PC-3 (cell line): ENCODE results near the gene HDAC4. TPM values are rescaled to one million over a fixed set of nuclear protein-coding genes. Genes with fewer than 3 reads are reported as not detected.

Experiments used
- ATAC-seq: fragments of 200-7000 bp; cut with Tn5 transposase; 2 replicates; pipeline ENCODE4 v1.9.1; 2020; ENCODE audit warnings: mild to moderate bottlenecking, moderate library complexity
- BruUV-seq: library from RNA; stranded (reverse); fragments of 400-500 nt; replicated peaks from 2 replicates; lab custom pipeline; 2021; lab: Mats Ljungman, UMichigan
- CTCF ChIA-PET: fragments of 300-600 bp; sonication (Branson Sonifier 250); formaldehyde crosslinking; loops from one replicate; lab custom pipeline; 2022; ENCODE audit warnings: antibody characterized with exemption; lab: Charles Lee
- POLR2A ChIA-PET: fragments of 300-600 bp; sonication (Branson Sonifier 250); formaldehyde crosslinking; loops from one replicate; lab custom pipeline; 2022; ENCODE audit warnings: antibody characterized with exemption; ENCODE audit not compliant: unreplicated experiment; lab: Charles Lee
- DNase-seq: peaks from one replicate; pipeline ENCODE4 v3.0.0-alpha.2; 2015
- H2AFZ ChIP-seq: fragments of 300-600 bp; sonication (generic); 2 replicates; pipeline ENCODE4 v1.6.0; 2016; ENCODE audit warnings: antibody characterized with exemption, low read length
- H3F3A ChIP-seq: fragments of 300-600 bp; sonication (generic); one replicate; pipeline ENCODE4 v1.6.0; 2017; ENCODE audit warnings: antibody characterized with exemption, low read length, control low read depth, mild to moderate bottlenecking; ENCODE audit not compliant: unreplicated experiment
- H3K27ac ChIP-seq: fragments of 300-600 bp; sonication (generic); 2 replicates; pipeline ENCODE4 v1.5.1; 2016; ENCODE audit warnings: mild to moderate bottlenecking, low read length
- H3K27me3 ChIP-seq: fragments of 300-600 bp; sonication (generic); 2 replicates; pipeline ENCODE4 v1.6.1; 2016; ENCODE audit warnings: low read length, mixed read lengths
- H3K36me3 ChIP-seq: fragments of 300-600 bp; sonication (generic); 2 replicates; pipeline ENCODE4 v1.6.1; 2016; ENCODE audit warnings: low read depth, mixed run types, low read length, mixed read lengths
- H3K4me1 ChIP-seq: fragments of 300-600 bp; sonication (generic); 2 replicates; pipeline ENCODE4 v1.5.1; 2016; ENCODE audit warnings: low read length; ENCODE audit not compliant: insufficient read depth
- H3K4me2 ChIP-seq: fragments of 300-600 bp; sonication (generic); 2 replicates; pipeline ENCODE4 v1.6.0; 2016; ENCODE audit warnings: low read length
- H3K4me3 ChIP-seq: fragments of 300-600 bp; sonication (generic); 2 replicates; pipeline ENCODE4 v1.5.1; 2016; ENCODE audit warnings: mild to moderate bottlenecking, low read length, mixed read lengths
- H3K79me2 ChIP-seq: fragments of 300-600 bp; sonication (generic); 2 replicates; pipeline ENCODE4 v1.6.1; 2017; ENCODE audit warnings: low read length, mixed read lengths
- H3K9ac ChIP-seq: fragments of 300-600 bp; sonication (generic); 2 replicates; pipeline ENCODE4 v1.6.0; 2016; ENCODE audit warnings: mild to moderate bottlenecking, low read length
- H3K9me2 ChIP-seq: fragments of 300-600 bp; sonication (generic); replicated peaks from 2 replicates; pipeline ENCODE4 v1.6.1; 2016; ENCODE audit warnings: mixed run types, low read length, mixed read lengths
- H3K9me3 ChIP-seq: fragments of 300-600 bp; sonication (generic); 2 replicates; pipeline ENCODE4 v1.6.1; 2016; ENCODE audit warnings: low read length, mixed read lengths
- H4K20me1 ChIP-seq: fragments of 300-600 bp; sonication (generic); 2 replicates; pipeline ENCODE4 v1.6.1; 2016; ENCODE audit warnings: low read length, mixed read lengths
- EZH2 ChIP-seq: fragments of 300-600 bp; sonication (generic); IDR thresholded peaks from one replicate; pipeline ENCODE4 v1.6.1; 2017; ENCODE audit warnings: antibody characterized with exemption, mild to moderate bottlenecking, low read length; ENCODE audit not compliant: unreplicated experiment
- EZH2phosphoT487 ChIP-seq: fragments of 300-600 bp; sonication (generic); IDR thresholded peaks from 2 replicates; pipeline ENCODE4 v1.6.1; 2018; ENCODE audit warnings: mild to moderate bottlenecking, antibody characterized with exemption, low read length, borderline replicate concordance
- intact Hi-C: fragments of 100-400 bp; cut with micrococcal nuclease; formaldehyde crosslinking; loops from 2 replicates; pipeline ENCODE4 v1.9.0; 2023
- total RNA-seq: library from RNA; depleted of rRNA; stranded (reverse); fragments of >200 nt; gene quantifications from 2 replicates; pipeline ENCODE4 v1.2.3, GENCODE V29; 2014
- TF ChIP-seq, protein P1 (sequence below): fragments of 300-600 bp; sonication (generic); conservative IDR thresholded peaks from 2 replicates; pipeline ENCODE4 v1.5.1; 2017; ENCODE audit warnings: antibody characterized with exemption, low read depth, mild to moderate bottlenecking, low read length

The HDAC4 gene
- total RNA-seq, 1 experiment from 2014 or later = 8.5 TPM

DNA sequence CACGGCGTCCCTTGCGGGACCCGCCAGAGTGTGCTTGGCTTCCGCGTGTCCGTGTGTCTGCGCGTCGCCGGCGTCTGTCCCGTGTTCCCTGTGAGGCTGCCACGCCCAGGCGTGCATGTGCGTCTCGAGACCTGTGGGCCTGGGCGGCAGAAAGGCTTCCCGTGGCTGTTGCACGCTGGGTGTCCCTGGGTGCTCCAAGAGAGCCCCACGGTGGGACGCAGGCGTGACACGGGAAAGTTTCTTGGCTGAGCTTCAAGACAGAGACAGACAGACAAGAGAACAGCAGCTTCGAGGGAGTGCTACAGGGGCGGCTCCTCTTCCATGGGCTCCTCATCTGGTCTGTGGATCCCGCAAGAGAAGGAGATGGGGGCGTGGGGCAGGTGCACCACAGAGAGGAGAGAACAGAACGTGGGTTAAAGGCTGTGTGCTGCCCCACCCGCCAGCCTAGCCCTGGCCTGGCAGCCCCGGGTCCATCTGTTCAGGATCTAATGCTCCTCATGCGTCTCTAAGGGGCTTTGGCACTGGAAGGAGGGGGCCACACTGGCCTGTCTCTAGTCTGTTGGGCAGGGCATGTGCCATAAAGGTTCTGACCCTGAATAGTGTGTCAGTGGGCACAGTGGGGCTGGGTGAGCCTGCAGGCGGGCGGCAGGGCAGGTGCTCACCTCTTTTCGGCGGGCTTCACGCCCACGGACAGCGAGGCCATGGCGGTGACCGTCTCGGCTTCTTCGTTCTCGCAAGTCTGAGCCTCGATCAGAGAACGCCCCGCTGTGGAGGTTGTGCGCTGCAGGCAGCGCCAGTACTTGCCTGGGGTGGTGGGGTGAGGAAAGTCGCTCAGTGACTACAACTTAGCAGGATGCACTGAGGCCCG, 347.8 kb downstream of the HDAC4 start:
- H4K20me1 ChIP-seq = no peaks in the 10 kb centered on the region
- H3K9ac ChIP-seq = no peak overlapping the region
- no peak for ATAC-seq
- BruUV-seq = no TSS peak
- no peaks in the 10 kb centered on the region for H3F3A ChIP-seq
- H3K9me2 ChIP-seq = no peaks in the 10 kb centered on the region
- no peaks in the 10 kb centered on the region for H3K27me3 ChIP-seq
- TF ChIP-seq, protein P1, sequence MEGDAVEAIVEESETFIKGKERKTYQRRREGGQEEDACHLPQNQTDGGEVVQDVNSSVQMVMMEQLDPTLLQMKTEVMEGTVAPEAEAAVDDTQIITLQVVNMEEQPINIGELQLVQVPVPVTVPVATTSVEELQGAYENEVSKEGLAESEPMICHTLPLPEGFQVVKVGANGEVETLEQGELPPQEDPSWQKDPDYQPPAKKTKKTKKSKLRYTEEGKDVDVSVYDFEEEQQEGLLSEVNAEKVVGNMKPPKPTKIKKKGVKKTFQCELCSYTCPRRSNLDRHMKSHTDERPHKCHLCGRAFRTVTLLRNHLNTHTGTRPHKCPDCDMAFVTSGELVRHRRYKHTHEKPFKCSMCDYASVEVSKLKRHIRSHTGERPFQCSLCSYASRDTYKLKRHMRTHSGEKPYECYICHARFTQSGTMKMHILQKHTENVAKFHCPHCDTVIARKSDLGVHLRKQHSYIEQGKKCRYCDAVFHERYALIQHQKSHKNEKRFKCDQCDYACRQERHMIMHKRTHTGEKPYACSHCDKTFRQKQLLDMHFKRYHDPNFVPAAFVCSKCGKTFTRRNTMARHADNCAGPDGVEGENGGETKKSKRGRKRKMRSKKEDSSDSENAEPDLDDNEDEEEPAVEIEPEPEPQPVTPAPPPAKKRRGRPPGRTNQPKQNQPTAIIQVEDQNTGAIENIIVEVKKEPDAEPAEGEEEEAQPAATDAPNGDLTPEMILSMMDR = no peak
- TF ChIP-seq EZH2 (no peak), EZH2phosphoT487 (no peak)
- no peak overlapping the region for H2AFZ ChIP-seq
- no peak for DNase-seq
- H3K36me3 ChIP-seq = no peaks in the 10 kb centered on the region
- CTCF ChIA-PET = interaction anchor here (0.5 kb wide), 1 partner anchor 501 kb away, joined by 3 read pairs; no protein-coding TSS in a partner anchor
- no peak overlapping the region for H3K27ac ChIP-seq
- no peak overlapping the region for H3K4me3 ChIP-seq
- H3K9me3 ChIP-seq = no peaks in the 10 kb centered on the region
- H3K4me2 ChIP-seq = no peak overlapping the region
- H3K4me1 ChIP-seq = peaks cover 6% of the 10 kb centered on the region; the same call in 1 of the 2 replicates
- POLR2A ChIA-PET = interaction anchor here (0.5 kb wide), 1 partner anchor 465 kb away, joined by 4 read pairs; no protein-coding TSS in a partner anchor
- intact Hi-C loops = no loop called here
- no peaks in the 10 kb centered on the region for H3K79me2 ChIP-seq

DNA sequence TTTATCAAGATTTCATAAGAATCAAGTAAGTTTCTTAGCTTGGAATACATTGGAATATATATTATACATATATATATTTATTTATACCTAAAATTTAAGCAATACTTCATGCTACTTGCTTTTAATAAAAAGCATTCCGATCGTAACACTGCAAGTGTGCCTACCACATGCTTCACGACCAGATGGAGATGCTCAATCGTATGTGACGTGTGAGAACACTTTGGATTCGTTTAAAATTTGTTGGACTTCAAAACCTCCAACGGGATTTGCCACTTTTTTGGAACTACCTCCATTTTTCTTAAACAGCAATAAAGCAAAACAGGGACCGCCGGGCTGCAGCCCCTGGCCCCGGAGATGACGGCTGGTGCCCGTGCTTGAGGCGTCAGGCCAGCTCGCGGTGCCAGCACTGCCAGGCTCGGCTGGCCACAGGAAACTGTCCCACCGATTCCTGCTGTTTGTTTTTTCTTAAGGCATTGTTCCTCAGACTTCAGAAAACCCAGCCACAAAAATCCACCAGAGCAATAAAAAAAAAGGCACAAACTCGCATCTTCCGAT, 348.9 kb downstream of the HDAC4 start:
- no TSS peak for BruUV-seq

More for the DNA sequence above, 348.9 kb downstream of the HDAC4 start:
- Histone ChIP-seq H3K4me2 (no peak overlapping the region), H3K36me3 (no peaks in the 10 kb centered on the region), H3F3A (no peaks in the 10 kb centered on the region), H3K27me3 (no peaks in the 10 kb centered on the region), H4K20me1 (no peaks in the 10 kb centered on the region), H2AFZ (no peak overlapping the region), H3K9ac (no peak overlapping the region), H3K9me2 (no peaks in the 10 kb centered on the region), H3K9me3 (no peaks in the 10 kb centered on the region), H3K4me1 (peaks cover 6% of the 10 kb centered on the region; the same call in 1 of the 2 replicates), H3K79me2 (no peaks in the 10 kb centered on the region), H3K4me3 (no peak overlapping the region), H3K27ac (no peak overlapping the region)
- intact Hi-C loops = no loop called here
- TF ChIP-seq, protein P1 = no peak
- no peak for TF ChIP-seq EZH2phosphoT487
- no peak for TF ChIP-seq EZH2
- no peak for ATAC-seq
- POLR2A ChIA-PET = no interaction called here
- CTCF ChIA-PET = no interaction called here
- no peak for DNase-seq
